Sciatic nerve (tissue), 2 donors: ENCODE measurements around the gene KRT6C. TPM values are rescaled to one million over a fixed set of nuclear protein-coding genes. Genes with fewer than 3 reads are reported as not detected.

ENCODE experiments used
- ATAC-seq: fragments of 200-7000 bp; cut with Tn5 transposase; one replicate; pipeline ENCODE4 v1.9.1; 2020; ENCODE audit warnings: mild to moderate bottlenecking, moderate library complexity
- DNase-seq: peaks from one replicate; pipeline ENCODE4 v3.0.0-alpha.2; 2020; ENCODE audit warnings: low spot score
- intact Hi-C: fragments of 100-400 bp; cut with DNase I; formaldehyde crosslinking; loops from one replicate; pipeline ENCODE4 v1.14.2; 2022
- total RNA-seq: library from RNA; stranded (reverse); fragmentation: NEBNext Ultra II Directional; extraction: Animal tissue kit (Norgen Biotek cat#: 25700); gene quantifications from one replicate; pipeline ENCODE4 v1.2.1, GENCODE V29; 2021
- donor health status: DM: no; HTN: no; CAD: no.
- donor health status: DM: no; HTN: no; CAD: no.

The KRT6C gene
- total RNA-seq, 1 donor from 2014 or later, result not detected

- DNase-seq (no peak), ATAC-seq (no peak)
- intact Hi-C loops, result no loop called here
These were observed 35.0 kb downstream of the KRT6C start for GRCh38 chr12:52438305-52439301.

GRCh38 chr12:52437508-52437907, 36.1 kb downstream of the KRT6C start:
- no peak for ATAC-seq
- intact Hi-C loops, result no loop called here
- no peak for DNase-seq

GRCh38 chr12:52436828-52437474, 36.7 kb downstream of the KRT6C start:
- ATAC-seq (no peak), DNase-seq (no peak)
- intact Hi-C loops, result no loop called here

- DNase-seq (no peak), ATAC-seq (no peak)
- intact Hi-C loops, result no loop called here
These were observed 37.4 kb downstream of the KRT6C start for GRCh38 chr12:52436000-52436827.

- ATAC-seq (no peak), DNase-seq (no peak)
- intact Hi-C loops, result no loop called here
These were observed 38.0 kb downstream of the KRT6C start for GRCh38 chr12:52435659-52435999.

- DNase-seq (no peak), ATAC-seq (no peak)
- intact Hi-C loops, result no loop called here
These were observed 38.7 kb downstream of the KRT6C start for GRCh38 chr12:52434760-52435530.

- no peak for DNase-seq
- peak; percentile 13 for ATAC-seq
These were observed 39.4 kb downstream of the KRT6C start, which contains the start of gene KRT75 for GRCh38 chr12:52434081-52434733. KRT75 (minus strand) TSS chr12:52434371; CDS start chr12:52434304, 67 bp downstream.

GRCh38 chr12:52433501-52434080, 40.0 kb downstream of the KRT6C start:
- DNase-seq (no peak), ATAC-seq (no peak)
- intact Hi-C loops, result no loop called here

More at GRCh38 chr12:52434081-52434733, 39.4 kb downstream of the KRT6C start, which contains the start of gene KRT75:
- intact Hi-C loops, result no loop called here

- ATAC-seq, result no peak
- no peak for DNase-seq
- intact Hi-C loops, result no loop called here
These were observed 40.9 kb downstream of the KRT6C start for GRCh38 chr12:52432559-52433207.

GRCh38 chr12:52428121-52428520, 45.5 kb downstream of the KRT6C start:
- DNase-seq (no peak), ATAC-seq (no peak)
- intact Hi-C loops, result no loop called here

GRCh38 chr12:52427083-52427482, 46.5 kb downstream of the KRT6C start:
- ATAC-seq (no peak), DNase-seq (no peak)
- intact Hi-C loops, result no loop called here

- ATAC-seq (no peak), DNase-seq (no peak)
These were observed 47.6 kb downstream of the KRT6C start for GRCh38 chr12:52426034-52426433.

GRCh38 chr12:52425466-52425865, 48.1 kb downstream of the KRT6C start:
- DNase-seq (no peak), ATAC-seq (no peak)
- intact Hi-C loops, result no loop called here

More at GRCh38 chr12:52426034-52426433, 47.6 kb downstream of the KRT6C start:
- intact Hi-C loops, result no loop called here

GRCh38 chr12:52423661-52424500, 49.7 kb downstream of the KRT6C start:
- peak; percentile 64 for ATAC-seq
- intact Hi-C loops, result no loop called here
- DNase-seq, result no peak

- ATAC-seq, result peak; percentile 67
- intact Hi-C loops, result no loop called here
- no peak for DNase-seq
These were observed 50.6 kb downstream of the KRT6C start for GRCh38 chr12:52423035-52423434.

- DNase-seq, result no peak
- intact Hi-C loops, result no loop called here
- ATAC-seq, result no peak
These were observed 53.9 kb downstream of the KRT6C start for GRCh38 chr12:52419656-52420055.
